Stimulated activated CD8-positive, alpha-beta memory T cell treated with anti-CD3 and anti-CD28 coated beads, Interleukin-4, amount 100 ng/mL, for 4 hours (primary cell): ENCODE results near the gene UPF1.
"Not testable (repeated sequence)": the region's sequence is repeated elsewhere in the genome, so short reads cannot be mapped to it uniquely, and the experiment has no call there.

Experiments used
- DNase-seq, 2 donors: peaks; one replicate each; pipeline ENCODE4 v3.0.0-alpha.2; 2020; ENCODE audit warnings: low read depth in 2 of 2, low spot score in 1 of 2

The UPF1 gene

GRCh38 chr19:18913466-18913865 lies 81.7 kb downstream of the UPF1 start:
- no peak for DNase-seq

GRCh38 chr19:18915639-18916038 lies 83.9 kb downstream of the UPF1 start:
- no peak for DNase-seq

GRCh38 chr19:18917593-18917992 lies 85.8 kb downstream of the UPF1 start:
- DNase-seq, result not testable (repeated sequence)
